ENCODE results near the gene APOBEC3H.
A peak's percentile ranks its signal among the peaks of the same experiment; 100 is the strongest.

APOBEC3H gene

DNA sequence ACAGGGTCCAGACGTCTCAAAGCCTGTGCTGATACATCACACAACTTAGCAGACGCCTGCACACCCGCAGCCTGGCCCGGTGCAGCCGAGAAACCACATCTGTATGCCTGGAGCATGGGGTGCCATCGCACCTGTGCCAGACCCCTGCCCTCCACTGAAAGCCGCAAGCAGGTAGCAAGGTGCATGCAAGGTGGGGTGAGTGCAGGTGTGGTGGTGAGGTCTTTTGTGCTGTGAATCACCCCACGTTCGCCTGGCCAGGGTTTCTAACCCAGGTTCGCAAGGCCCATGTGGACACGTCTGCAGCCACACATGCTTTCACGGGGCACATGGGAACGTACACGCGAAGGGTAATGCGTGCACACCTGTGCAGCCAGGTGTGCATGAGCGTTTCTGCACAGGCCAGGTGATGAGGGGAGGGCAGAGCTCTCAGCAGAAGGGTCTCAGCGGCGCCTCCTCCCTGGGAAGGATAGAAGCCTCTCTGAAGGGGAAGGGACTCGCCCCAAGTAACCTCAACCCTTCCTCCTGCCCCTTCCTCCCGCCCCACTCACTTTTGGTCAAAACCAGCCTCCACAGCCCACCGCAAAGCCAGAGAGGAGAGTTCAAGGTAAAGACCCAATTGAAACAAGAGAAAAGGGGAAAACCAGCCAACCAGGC, 36.0 kb downstream of the APOBEC3H start:
- no peak for TF ChIP-seq CTCF (IDR thresholded peaks at IDR 0.05; ENCODE audit: extremely low read depth, insufficient read depth, missing control alignments)
- in situ Hi-C loops (cut with MboI; ENCODE audit: low pct_unique_long_range_greater_than_20kb, low sequenced_read_pairs, unreplicated experiment): no loop called here
- DNase-seq (ENCODE audit: low spot score): peak; percentile 20

- no peak for TF ChIP-seq CTCF (IDR thresholded peaks at IDR 0.05; ENCODE audit: extremely low read depth, insufficient read depth, missing control alignments)
- in situ Hi-C loops (cut with MboI; ENCODE audit: low pct_unique_long_range_greater_than_20kb, low sequenced_read_pairs, unreplicated experiment): no loop called here
- no peak for DNase-seq (ENCODE audit: low spot score)
These were observed 36.8 kb downstream of the APOBEC3H start for GRCh38 chr22:39133871-39134270.

- peak; percentile 12 for DNase-seq (ENCODE audit: low spot score)
- TF ChIP-seq CTCF (IDR thresholded peaks at IDR 0.05; ENCODE audit: extremely low read depth, insufficient read depth, missing control alignments): no peak
- in situ Hi-C loops (cut with MboI; ENCODE audit: low pct_unique_long_range_greater_than_20kb, low sequenced_read_pairs, unreplicated experiment): no loop called here
These were observed 37.5 kb downstream of the APOBEC3H start for GRCh38 chr22:39134366-39135091.

DNA sequence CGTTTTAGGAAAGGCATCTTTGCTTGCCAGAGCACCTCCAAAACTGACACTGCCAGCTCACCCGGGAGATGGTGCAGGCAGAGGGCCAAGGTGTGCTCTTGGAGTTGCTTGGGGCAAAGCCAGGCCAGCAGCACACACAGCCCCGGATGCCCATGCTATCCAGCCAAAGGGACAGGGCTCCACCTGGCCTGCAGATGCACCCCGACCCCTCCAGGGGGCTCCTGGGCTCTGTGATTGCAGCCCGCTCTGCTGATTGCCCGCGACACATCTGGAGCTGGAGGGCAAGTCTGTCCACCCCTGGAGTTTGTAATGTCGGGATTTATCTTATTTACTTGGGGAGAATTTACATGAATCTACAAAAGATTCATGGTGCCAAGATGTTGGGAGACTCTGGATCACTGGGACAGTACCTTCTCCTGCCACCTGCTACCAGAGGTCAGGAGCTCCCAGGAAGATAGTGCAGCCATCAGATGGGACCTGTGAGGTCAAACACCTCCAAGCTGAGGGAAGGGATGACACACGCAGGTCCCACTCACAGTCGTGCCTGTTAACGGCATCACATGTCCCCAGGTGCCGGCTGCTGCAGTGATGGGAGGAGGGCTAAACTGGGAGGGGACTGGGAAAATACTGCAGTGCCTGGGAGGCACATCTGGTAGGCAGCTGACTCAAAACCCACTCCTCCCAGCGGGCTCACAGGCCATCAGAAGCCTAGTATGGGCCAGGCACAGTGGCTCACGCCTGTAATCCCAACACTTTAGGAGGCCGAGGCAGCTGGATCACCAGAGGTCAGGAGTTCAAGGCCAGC, 38.2 kb downstream of the APOBEC3H start:
- TF ChIP-seq CTCF (IDR thresholded peaks at IDR 0.05; ENCODE audit: extremely low read depth, insufficient read depth, missing control alignments): peak; percentile 52
- peak; percentile 70 for DNase-seq (ENCODE audit: low spot score)
- in situ Hi-C loops (cut with MboI; ENCODE audit: low pct_unique_long_range_greater_than_20kb, low sequenced_read_pairs, unreplicated experiment): no loop called here

- in situ Hi-C loops (cut with MboI; ENCODE audit: low pct_unique_long_range_greater_than_20kb, low sequenced_read_pairs, unreplicated experiment): no loop called here
- no peak for DNase-seq (ENCODE audit: low spot score)
- no peak for TF ChIP-seq CTCF (IDR thresholded peaks at IDR 0.05; ENCODE audit: extremely low read depth, insufficient read depth, missing control alignments)
These were observed 39.3 kb downstream of the APOBEC3H start for GRCh38 chr22:39136317-39136716.

GRCh38 chr22:39138357-39138997, 41.4 kb downstream of the APOBEC3H start:
- no peak for DNase-seq (ENCODE audit: low spot score)
- TF ChIP-seq CTCF (IDR thresholded peaks at IDR 0.05; ENCODE audit: extremely low read depth, insufficient read depth, missing control alignments): no peak
- in situ Hi-C loops (cut with MboI; ENCODE audit: low pct_unique_long_range_greater_than_20kb, low sequenced_read_pairs, unreplicated experiment): no loop called here

Measured in GM13977 (cell line).